B cell (primary cell): Measurements from ENCODE around the gene FBN2. TPM values are rescaled to one million over a fixed set of nuclear protein-coding genes. Genes with fewer than 3 reads are reported as not detected.

Source experiments
- ATAC-seq: fragments of 200-7000 bp; cut with Tn5 transposase; one replicate; pipeline ENCODE4 v1.10.0; 2021; ENCODE audit warnings: low read depth, mild to moderate bottlenecking, moderate number of reproducible peaks, moderate library complexity
- CTCF ChIA-PET: fragments of 350-600 bp; sonication (Branson Sonifier 250); formaldehyde crosslinking; loops from one replicate; lab custom pipeline; 2021; ENCODE audit warnings: antibody characterized with exemption, inconsistent platforms; lab: Charles Lee
- POLR2A ChIA-PET: fragments of 350-600 bp; sonication (Branson Sonifier 250); formaldehyde crosslinking; loops from one replicate; lab custom pipeline; 2021; ENCODE audit warnings: antibody characterized with exemption; lab: Charles Lee
- DNase-seq: peaks from one replicate; pipeline ENCODE4 v3.0.0; 2013
- H2AFZ ChIP-seq: 2 replicates; pipeline ENCODE4 v1.6.1; 2012; ENCODE audit warnings: mild to moderate bottlenecking, low read depth, low read length; ENCODE audit not compliant: insufficient read depth, poor library complexity, severe bottlenecking
- H3K27ac ChIP-seq, 2 donors: 1 replicate in 1 of 2; 2 replicates in 1 of 2; pipeline ENCODE4 v1.5.1; 2012 to 2013; ENCODE audit warnings: low read length in 2 of 2, mild to moderate bottlenecking in 2 of 2, moderate library complexity in 1 of 2
- H3K27me3 ChIP-seq, 4 experiments: fragments of 200-600 bp in 1 of 4; sonication (generic) in 1 of 4; replicated peaks in 1 of 4; 1 replicate in 2 of 4; 2 replicates in 2 of 4; pipeline versions ENCODE4 v1.6.1 to v1.7.0; 2013 to 2016; ENCODE audit warnings: low read length in 3 of 4, mild to moderate bottlenecking in 2 of 4, mixed read lengths in 1 of 4, moderate library complexity in 1 of 4; ENCODE audit not compliant: insufficient read depth in 4 of 4, control insufficient read depth in 3 of 4; ENCODE audit errors: control extremely low read depth in 1 of 4
- H3K36me3 ChIP-seq, 2 experiments: replicated peaks in 1 of 2; 1 replicate in 1 of 2; 2 replicates in 1 of 2; pipeline versions ENCODE4 v1.6.1 to v1.7.1; 2013; ENCODE audit warnings: low read length in 1 of 2; ENCODE audit not compliant: insufficient read depth in 2 of 2, control insufficient read depth in 1 of 2; ENCODE audit errors: control extremely low read depth in 1 of 2, extremely low read depth in 1 of 2
- H3K4me1 ChIP-seq, 2 donors: fragments of 200-600 bp in 1 of 2; sonication (generic) in 1 of 2; 1 replicate in 1 of 2; 2 replicates in 1 of 2; pipeline versions ENCODE4 v1.5.1 to v1.6.1; 2013 to 2017; ENCODE audit warnings: low read length in 2 of 2; ENCODE audit not compliant: control insufficient read depth in 2 of 2, insufficient read depth in 2 of 2
- H3K4me2 ChIP-seq: replicated peaks from 2 replicates; pipeline ENCODE3; 2012; ENCODE audit warnings: mild to moderate bottlenecking, low read depth, low read length; ENCODE audit not compliant: poor library complexity, severe bottlenecking
- H3K4me3 ChIP-seq, 5 experiments: fragments of 200-600 bp in 1 of 5; sonication (generic) in 1 of 5; 1 replicate in 3 of 5; 2 replicates in 2 of 5; pipeline versions ENCODE4 v1.5.1 to v1.7.0; 2011 to 2016; ENCODE audit warnings: low read length in 4 of 5, mild to moderate bottlenecking in 4 of 5, low read depth in 2 of 5, control low read depth in 1 of 5, moderate library complexity in 1 of 5; ENCODE audit not compliant: insufficient read depth in 1 of 5; ENCODE audit errors: control extremely low read depth in 1 of 5, extremely low read depth in 1 of 5
- H3K79me2 ChIP-seq: fragments of 200-600 bp; sonication (generic); one replicate; pipeline ENCODE4 v1.6.0; 2016; ENCODE audit warnings: low read length; ENCODE audit not compliant: control insufficient read depth, insufficient read depth
- H3K9ac ChIP-seq: fragments of 200-600 bp; sonication (generic); 2 replicates; pipeline ENCODE4 v1.6.1; 2017; ENCODE audit warnings: mild to moderate bottlenecking, low read length, moderate library complexity
- H3K9me3 ChIP-seq, 3 donors: one replicate each; pipeline versions ENCODE4 v1.6.1 to v1.7.1; 2013; ENCODE audit warnings: low read length in 2 of 3; ENCODE audit not compliant: control insufficient read depth in 2 of 3, insufficient read depth in 1 of 3; ENCODE audit errors: control extremely low read depth in 1 of 3
- H4K20me1 ChIP-seq: 2 replicates; pipeline ENCODE4 v1.6.0; 2012; ENCODE audit warnings: mild to moderate bottlenecking, low read length; ENCODE audit not compliant: insufficient read depth, control insufficient read depth, poor library complexity, severe bottlenecking
- H3K27ac Mint-ChIP-seq: one replicate; pipeline ENCODE4 v1.8.0; 2021; ENCODE audit warnings: mixed read lengths
- H3K27me3 Mint-ChIP-seq: one replicate; pipeline ENCODE4 v1.8.0; 2021; ENCODE audit warnings: mixed read lengths
- H3K4me1 Mint-ChIP-seq: one replicate; pipeline ENCODE4 v1.8.0; 2021; ENCODE audit warnings: mixed read lengths
- H3K4me3 Mint-ChIP-seq: one replicate; pipeline ENCODE4 v1.8.0; 2021; ENCODE audit warnings: mixed read lengths
- H3K9me3 Mint-ChIP-seq: one replicate; pipeline ENCODE4 v1.8.0; 2022; ENCODE audit warnings: mixed read lengths; ENCODE audit not compliant: insufficient read depth
- EZH2 ChIP-seq: IDR thresholded peaks from 2 replicates; pipeline ENCODE4 v1.6.1; 2012; ENCODE audit warnings: borderline replicate concordance, low read depth, mild to moderate bottlenecking, moderate library complexity, low read length; ENCODE audit not compliant: insufficient read depth, poor library complexity, severe bottlenecking
- WGBS: methylation state at CpG from one replicate; pipeline ENCODE4 v1.1.5; 2013; ENCODE audit warnings: missing lambda C conversion rate; ENCODE audit not compliant: insufficient coverage; 5-methylcytosine and 5-hydroxymethylcytosine counted together
- intact Hi-C: fragments of 100-400 bp; cut with micrococcal nuclease; formaldehyde crosslinking; loops from one replicate; pipeline ENCODE4 v1.10.0; 2022
- polyA plus RNA-seq: library from polyadenylated mRNA; depleted of rRNA; stranded (reverse); fragments of >200 nt; gene quantifications from 2 replicates; pipeline ENCODE4 v1.2.3, GENCODE V29; 2012
- total RNA-seq, 2 donors: library from RNA; stranded (reverse); fragments of 120-200 nt in 1 of 2; gene quantifications; 1 replicate in 1 of 2; 2 replicates in 1 of 2; pipeline versions ENCODE4 v1.2.3 to v1.2.4, GENCODE V29; 2013 to 2022
- TF ChIP-seq, protein P1 (sequence below): fragments of 200-600 bp; IDR thresholded peaks from one replicate; pipeline ENCODE4 v1.8.0; 2022; ENCODE audit warnings: antibody characterized with exemption, mild to moderate bottlenecking

FBN2 gene
- total and polyA plus RNA-seq, 2 donors (not counting 1 experiment from before 2014, with no cell fraction given): 0.03 TPM; not detected in 1

DNA sequence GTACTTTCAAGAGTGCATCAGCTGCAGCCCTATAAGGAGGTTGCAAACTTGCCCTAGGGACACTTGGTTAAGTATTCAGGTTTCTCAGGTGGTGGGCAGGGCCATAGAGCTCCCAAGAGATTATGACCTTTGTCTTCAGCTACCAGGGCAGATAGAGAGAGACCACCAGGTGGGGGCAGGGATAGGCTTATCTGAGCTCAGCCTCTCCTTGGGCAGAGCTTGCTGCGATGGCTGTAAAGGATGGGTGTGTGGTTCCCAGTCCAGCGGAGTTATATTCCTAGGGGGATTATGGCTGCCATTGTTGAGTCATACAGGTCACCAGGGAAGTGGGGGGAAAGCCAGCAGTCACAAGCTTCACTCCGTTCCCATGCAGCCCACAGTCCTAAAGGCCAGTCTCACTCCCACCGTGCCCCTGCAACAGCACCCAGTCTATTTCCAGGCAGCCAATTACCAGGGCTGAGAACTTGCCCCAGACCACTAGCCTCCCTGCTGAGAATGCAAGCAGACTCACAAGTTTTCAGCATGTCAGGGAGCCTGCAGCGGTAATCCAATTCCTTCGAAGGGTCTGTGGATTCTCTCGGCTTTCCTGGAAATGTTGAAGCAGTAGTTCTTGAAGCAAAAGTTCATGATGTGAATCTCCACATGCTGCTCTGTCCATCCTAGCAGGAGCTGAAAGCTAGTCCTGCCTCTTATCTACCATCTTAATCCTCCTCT lies 303.0 kb downstream of the FBN2 start:
- Histone ChIP-seq H3K9ac (no peak overlapping the region), H3K4me1 (no peaks in the 10 kb centered on the region), H3K27me3 (no peaks in the 10 kb centered on the region), H3K4me2 (no peak overlapping the region), H3K27ac (no peak overlapping the region), H4K20me1 (no peaks in the 10 kb centered on the region), H3K9me3 (no peaks in the 10 kb centered on the region), H3K36me3 (no peaks in the 10 kb centered on the region), H3K79me2 (no peaks in the 10 kb centered on the region), H3K4me3 (no peak overlapping the region), H2AFZ (no peak overlapping the region)
- Mint-ChIP-seq H3K9me3 (no peaks in the 10 kb centered on the region), H3K27ac (no peak overlapping the region), H3K4me1 (no peaks in the 10 kb centered on the region), H3K27me3 (peaks cover 12% of the 10 kb centered on the region), H3K4me3 (no peak overlapping the region)
- DNase-seq: no peak
- 100% methylated on average over 3 of the region's 7 CpGs for WGBS
- no peak for ATAC-seq
- intact Hi-C loops: no loop called here
- ChIA-PET CTCF (no interaction called here), POLR2A (no interaction called here)
- TF ChIP-seq, protein P1, sequence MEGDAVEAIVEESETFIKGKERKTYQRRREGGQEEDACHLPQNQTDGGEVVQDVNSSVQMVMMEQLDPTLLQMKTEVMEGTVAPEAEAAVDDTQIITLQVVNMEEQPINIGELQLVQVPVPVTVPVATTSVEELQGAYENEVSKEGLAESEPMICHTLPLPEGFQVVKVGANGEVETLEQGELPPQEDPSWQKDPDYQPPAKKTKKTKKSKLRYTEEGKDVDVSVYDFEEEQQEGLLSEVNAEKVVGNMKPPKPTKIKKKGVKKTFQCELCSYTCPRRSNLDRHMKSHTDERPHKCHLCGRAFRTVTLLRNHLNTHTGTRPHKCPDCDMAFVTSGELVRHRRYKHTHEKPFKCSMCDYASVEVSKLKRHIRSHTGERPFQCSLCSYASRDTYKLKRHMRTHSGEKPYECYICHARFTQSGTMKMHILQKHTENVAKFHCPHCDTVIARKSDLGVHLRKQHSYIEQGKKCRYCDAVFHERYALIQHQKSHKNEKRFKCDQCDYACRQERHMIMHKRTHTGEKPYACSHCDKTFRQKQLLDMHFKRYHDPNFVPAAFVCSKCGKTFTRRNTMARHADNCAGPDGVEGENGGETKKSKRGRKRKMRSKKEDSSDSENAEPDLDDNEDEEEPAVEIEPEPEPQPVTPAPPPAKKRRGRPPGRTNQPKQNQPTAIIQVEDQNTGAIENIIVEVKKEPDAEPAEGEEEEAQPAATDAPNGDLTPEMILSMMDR: no peak
- no peak for TF ChIP-seq EZH2

DNA sequence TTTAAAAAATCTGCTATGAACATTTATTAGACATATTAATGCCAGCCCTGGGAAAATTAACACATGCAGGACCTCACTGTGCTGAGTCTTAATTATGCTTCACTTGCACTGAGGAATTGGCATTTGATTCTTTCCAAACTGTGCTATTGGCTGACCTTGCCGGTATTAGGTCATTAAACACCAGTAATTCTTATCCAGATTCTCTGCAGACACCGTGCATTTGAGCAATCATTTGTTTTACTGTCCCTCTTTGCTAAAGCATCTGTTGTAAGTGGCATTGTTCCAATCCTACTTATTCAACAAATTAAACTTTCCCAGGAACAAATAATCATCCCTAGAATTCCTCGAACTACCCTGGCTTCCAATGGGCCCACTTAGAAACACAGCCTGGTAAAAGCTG lies 309.5 kb downstream of the FBN2 start:
- ATAC-seq: no peak
- H3K27me3 ChIP-seq: no peaks in the 10 kb centered on the region
- DNase-seq: no peak
- no peak overlapping the region for H3K9ac ChIP-seq
- Mint-ChIP-seq H3K27ac (no peak overlapping the region), H3K4me1 (no peaks in the 10 kb centered on the region), H3K27me3 (no peaks in the 10 kb centered on the region), H3K4me3 (no peak overlapping the region), H3K9me3 (no peaks in the 10 kb centered on the region)
- no peaks in the 10 kb centered on the region for H3K9me3 ChIP-seq
- intact Hi-C loops: no loop called here
- H2AFZ ChIP-seq: no peak overlapping the region
- no peak overlapping the region for H3K4me2 ChIP-seq
- H3K4me3 ChIP-seq: no peak overlapping the region
- no peaks in the 10 kb centered on the region for H3K79me2 ChIP-seq
- no peaks in the 10 kb centered on the region for H3K4me1 ChIP-seq
- no peak overlapping the region for H3K27ac ChIP-seq
- H3K36me3 ChIP-seq: no peaks in the 10 kb centered on the region
- ChIA-PET CTCF (no interaction called here), POLR2A (no interaction called here)
- WGBS: 100% methylated on average over 2 of the region's 3 CpGs
- TF ChIP-seq, protein P1: no peak
- TF ChIP-seq EZH2: no peak
- H4K20me1 ChIP-seq: no peaks in the 10 kb centered on the region
